ENCODE data around the gene SIPA1. TPM values are rescaled to one million over a fixed set of nuclear protein-coding genes. Genes with fewer than 3 reads are reported as not detected.

Gene SIPA1
- total RNA-seq, 2 donors from 2014 or later: 39.9 to 46.8 TPM

DNA sequence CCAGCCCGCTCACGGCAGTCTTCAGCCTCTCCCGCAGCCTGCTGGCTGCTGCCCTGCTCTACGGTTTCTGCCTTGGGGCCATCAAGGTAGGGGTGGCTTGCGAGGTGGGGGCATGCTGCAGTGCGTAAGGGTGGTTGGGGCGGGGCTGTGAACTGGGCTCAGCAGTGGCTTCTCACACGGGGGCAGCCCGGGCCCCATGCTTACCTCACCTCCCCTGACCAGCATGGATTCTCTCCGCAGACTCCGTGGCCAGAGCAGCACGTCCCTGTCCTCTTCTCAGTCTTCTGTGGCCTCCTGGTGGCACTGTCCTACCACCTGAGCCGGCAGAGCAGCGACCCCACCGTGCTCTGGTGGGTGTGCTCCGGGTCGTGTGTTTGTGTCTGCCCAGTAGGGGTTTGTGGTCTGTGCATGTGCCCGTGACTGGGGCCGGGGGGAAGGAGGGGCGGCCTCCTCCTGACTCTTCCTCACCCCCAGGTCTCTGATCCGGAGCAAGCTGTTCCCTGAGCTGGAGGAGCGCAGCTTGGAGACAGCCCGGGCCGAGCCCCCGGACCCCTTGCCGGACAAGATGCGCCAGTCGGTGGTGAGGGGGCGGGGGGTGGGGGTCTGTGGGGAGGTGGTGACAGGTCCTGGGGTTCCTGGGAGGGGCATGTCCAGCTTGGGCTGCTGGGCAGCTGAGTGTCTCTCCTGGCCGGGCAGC, 12.8 kb upstream of the SIPA1 start:
- WGBS, 2 experiments (ENCODE audit: insufficient coverage in 1 of 2, insufficient read length in 1 of 2): 89 to 93% methylated on average over 8 to 30 of the region's 30 CpGs
- Histone ChIP-seq H3K36me3 (ENCODE audit: control insufficient read depth, insufficient read depth, low read length) (peaks cover 69% of the 10 kb centered on the region), H3K9ac (ENCODE audit: extremely low read depth, low read length, poor library complexity, severe bottlenecking) (no peak overlapping the region), H3K4me1 (ENCODE audit: control insufficient read depth, insufficient read depth, low read length) (no peaks in the 10 kb centered on the region), H3K27me3 (ENCODE audit: control insufficient read depth, insufficient read depth, low read length, poor library complexity, severe bottlenecking) (no peaks in the 10 kb centered on the region), H3K4me3 (ENCODE audit: low read length) (no peak overlapping the region), H3K9me3 (ENCODE audit: control insufficient read depth, low read length) (no peaks in the 10 kb centered on the region), H3K27ac (ENCODE audit: low read depth, low read length) (no peak overlapping the region)
- no peaks in the 10 kb centered on the region for H3K27me3 Mint-ChIP-seq (ENCODE audit: insufficient read depth)
- H3K36me3 Mint-ChIP-seq (ENCODE audit: low read depth): peaks cover 60% of the 10 kb centered on the region
- no peak overlapping the region for H3K4me3 Mint-ChIP-seq
- no peaks in the 10 kb centered on the region for H3K9me3 Mint-ChIP-seq
- no peak for DNase-seq
- TF ChIP-seq, protein P1, sequence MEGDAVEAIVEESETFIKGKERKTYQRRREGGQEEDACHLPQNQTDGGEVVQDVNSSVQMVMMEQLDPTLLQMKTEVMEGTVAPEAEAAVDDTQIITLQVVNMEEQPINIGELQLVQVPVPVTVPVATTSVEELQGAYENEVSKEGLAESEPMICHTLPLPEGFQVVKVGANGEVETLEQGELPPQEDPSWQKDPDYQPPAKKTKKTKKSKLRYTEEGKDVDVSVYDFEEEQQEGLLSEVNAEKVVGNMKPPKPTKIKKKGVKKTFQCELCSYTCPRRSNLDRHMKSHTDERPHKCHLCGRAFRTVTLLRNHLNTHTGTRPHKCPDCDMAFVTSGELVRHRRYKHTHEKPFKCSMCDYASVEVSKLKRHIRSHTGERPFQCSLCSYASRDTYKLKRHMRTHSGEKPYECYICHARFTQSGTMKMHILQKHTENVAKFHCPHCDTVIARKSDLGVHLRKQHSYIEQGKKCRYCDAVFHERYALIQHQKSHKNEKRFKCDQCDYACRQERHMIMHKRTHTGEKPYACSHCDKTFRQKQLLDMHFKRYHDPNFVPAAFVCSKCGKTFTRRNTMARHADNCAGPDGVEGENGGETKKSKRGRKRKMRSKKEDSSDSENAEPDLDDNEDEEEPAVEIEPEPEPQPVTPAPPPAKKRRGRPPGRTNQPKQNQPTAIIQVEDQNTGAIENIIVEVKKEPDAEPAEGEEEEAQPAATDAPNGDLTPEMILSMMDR (conservative IDR thresholded peaks at IDR 0.05): no peak
- no peaks in the 10 kb centered on the region for H3K4me1 Mint-ChIP-seq
- no peak overlapping the region for H3K27ac Mint-ChIP-seq

DNA sequence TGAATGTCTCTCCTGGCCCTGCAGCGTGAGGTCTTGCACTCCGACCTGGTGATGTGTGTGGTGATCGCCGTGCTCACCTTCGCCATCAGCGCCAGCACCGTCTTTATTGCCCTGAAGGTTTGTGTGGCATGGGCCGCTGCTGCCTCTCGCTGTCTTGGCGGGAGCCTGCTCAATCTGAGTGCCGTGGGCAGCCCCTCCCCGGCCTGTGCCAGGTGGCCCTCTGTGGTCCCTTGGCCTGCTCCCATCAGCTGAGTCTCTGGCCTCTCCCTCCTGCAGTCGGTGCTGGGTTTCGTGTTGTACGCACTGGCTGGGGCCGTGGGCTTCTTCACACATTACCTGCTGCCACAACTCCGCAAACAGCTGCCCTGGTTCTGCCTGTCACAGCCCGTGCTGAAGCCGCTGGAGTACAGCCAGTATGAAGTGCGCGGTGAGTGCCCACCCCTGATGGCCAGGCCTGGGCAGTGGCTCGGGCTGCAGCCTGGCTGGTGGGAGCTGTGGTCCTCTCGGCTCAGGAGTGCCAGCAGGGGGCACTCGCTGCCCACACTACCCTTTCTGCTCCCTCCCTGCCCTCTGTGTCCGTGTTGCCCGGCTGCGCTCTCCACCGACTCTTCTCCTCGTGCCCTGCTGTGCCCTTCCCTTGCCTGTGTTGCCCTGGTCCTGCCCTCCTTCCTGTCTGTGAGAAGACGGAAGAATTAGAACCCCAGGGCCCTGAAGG, 12.1 kb upstream of the SIPA1 start:
- Histone ChIP-seq H3K4me3 (ENCODE audit: low read length) (no peak overlapping the region), H3K36me3 (ENCODE audit: control insufficient read depth, insufficient read depth, low read length) (peaks cover 70% of the 10 kb centered on the region), H3K27me3 (ENCODE audit: control insufficient read depth, insufficient read depth, low read length, poor library complexity, severe bottlenecking) (no peaks in the 10 kb centered on the region), H3K9ac (ENCODE audit: extremely low read depth, low read length, poor library complexity, severe bottlenecking) (no peak overlapping the region), H3K9me3 (ENCODE audit: control insufficient read depth, low read length) (no peaks in the 10 kb centered on the region), H3K4me1 (ENCODE audit: control insufficient read depth, insufficient read depth, low read length) (no peaks in the 10 kb centered on the region), H3K27ac (ENCODE audit: low read depth, low read length) (no peak overlapping the region)
- 88% methylated on average over 28 to 30 of the region's 30 CpGs for WGBS, 2 experiments (ENCODE audit: insufficient coverage in 1 of 2, insufficient read length in 1 of 2)
- no peaks in the 10 kb centered on the region for H3K27me3 Mint-ChIP-seq (ENCODE audit: insufficient read depth)
- H3K4me1 Mint-ChIP-seq: no peaks in the 10 kb centered on the region
- TF ChIP-seq, protein P1 (conservative IDR thresholded peaks at IDR 0.05): peak; percentile 67
- peak; percentile 81 for DNase-seq
- no peak overlapping the region for H3K4me3 Mint-ChIP-seq
- H3K36me3 Mint-ChIP-seq (ENCODE audit: low read depth): peaks cover 64% of the 10 kb centered on the region
- H3K27ac Mint-ChIP-seq: no peak overlapping the region
- no peaks in the 10 kb centered on the region for H3K9me3 Mint-ChIP-seq

DNA sequence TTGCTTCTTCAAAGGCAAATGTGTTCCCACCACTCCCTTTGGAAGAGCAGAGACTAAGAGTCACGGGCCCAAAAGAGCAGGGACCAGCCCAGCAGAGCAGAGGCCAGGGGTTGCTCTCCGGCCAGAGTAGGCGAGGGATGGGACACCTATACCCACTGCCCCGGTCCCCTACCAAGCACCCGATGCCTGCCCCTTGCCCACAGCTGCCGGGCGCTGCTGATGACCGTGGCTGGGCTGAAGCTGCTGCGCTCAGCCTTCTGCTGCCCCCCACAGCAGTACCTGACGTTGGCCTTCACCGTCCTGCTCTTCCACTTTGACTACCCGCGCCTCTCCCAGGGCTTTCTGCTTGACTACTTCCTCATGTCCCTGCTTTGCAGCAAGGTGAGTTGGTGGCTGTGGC, 10.7 kb upstream of the SIPA1 start:
- H3K9me3 Mint-ChIP-seq: no peaks in the 10 kb centered on the region
- H3K9me3 ChIP-seq (ENCODE audit: control insufficient read depth, low read length): no peaks in the 10 kb centered on the region
- WGBS, 2 experiments (ENCODE audit: insufficient coverage in 1 of 2, insufficient read length in 1 of 2): 95% methylated on average over 11 to 13 of the region's 13 CpGs
- no peaks in the 10 kb centered on the region for H3K4me1 Mint-ChIP-seq
- no peaks in the 10 kb centered on the region for H3K4me1 ChIP-seq (ENCODE audit: control insufficient read depth, insufficient read depth, low read length)
- TF ChIP-seq, protein P1 (conservative IDR thresholded peaks at IDR 0.05): no peak
- H3K27ac Mint-ChIP-seq: no peak overlapping the region
- H3K27me3 Mint-ChIP-seq (ENCODE audit: insufficient read depth): no peaks in the 10 kb centered on the region
- H3K27ac ChIP-seq (ENCODE audit: low read depth, low read length): no peak overlapping the region
- no peak for DNase-seq
- H3K36me3 Mint-ChIP-seq (ENCODE audit: low read depth): peaks cover 60% of the 10 kb centered on the region
- no peak overlapping the region for H3K4me3 Mint-ChIP-seq
- no peaks in the 10 kb centered on the region for H3K27me3 ChIP-seq (ENCODE audit: control insufficient read depth, insufficient read depth, low read length, poor library complexity, severe bottlenecking)
- H3K4me3 ChIP-seq (ENCODE audit: low read length): no peak overlapping the region
- no peak overlapping the region for H3K9ac ChIP-seq (ENCODE audit: extremely low read depth, low read length, poor library complexity, severe bottlenecking)
- H3K36me3 ChIP-seq (ENCODE audit: control insufficient read depth, insufficient read depth, low read length): peaks cover 71% of the 10 kb centered on the region

Data from endodermal cell (in vitro differentiated cells).